ENCODE results near the gene U2SURP. TPM values are rescaled to one million over a fixed set of nuclear protein-coding genes. Genes with fewer than 3 reads are reported as not detected.

Gene U2SURP
- 10 to 100 TPM; 55.3 to 71.4 (median 67.1) TPM for total RNA-seq (2021; fragmentation: NEBNext Ultra II Directional; extraction: Animal tissue kit (Norgen Biotek cat#: 25700))
- long read RNA-seq, transcript U2SURP-215 (6 exons, 588 nt) = major isoform, 17 of 52 reads
- long read RNA-seq, partial matches to known transcripts = 26 of 52 reads
- long read RNA-seq, other reads (novel, unspliced or antisense) = 9 of 52 reads

GRCh38 chr3:143001369-143002082 is at the start of gene U2SURP:
Gene U2SURP, plus strand, starts transcription at chr3:143001570. Its CDS starts 59 bp downstream, at chr3:143001629.
- Mint-ChIP-seq H3K4me3 (peak within 1 kb of the TSS; percentile 99), H3K36me3 (ENCODE audit: low read depth) (peaks cover 10% of the 10 kb centered on the region), H3K27ac (peak within 1 kb of the TSS; percentile 99), H3K9me3 (no peaks in the 10 kb centered on the region), H3K27me3 (ENCODE audit: insufficient read depth) (peaks cover 2% of the 10 kb centered on the region), H3K4me1 (ENCODE audit: low read depth) (peaks cover 62% of the 10 kb centered on the region)
- DNase-seq = peak; percentile 99
- no peak for TF ChIP-seq CTCF (IDR thresholded peaks at IDR 0.05)

- Mint-ChIP-seq H3K27ac (no peak overlapping the region), H3K4me3 (no peak overlapping the region), H3K4me1 (ENCODE audit: low read depth) (peaks cover 11% of the 10 kb centered on the region), H3K27me3 (ENCODE audit: insufficient read depth) (peaks cover 28% of the 10 kb centered on the region), H3K9me3 (no peaks in the 10 kb centered on the region), H3K36me3 (ENCODE audit: low read depth) (no peaks in the 10 kb centered on the region)
- no peak for TF ChIP-seq CTCF (IDR thresholded peaks at IDR 0.05)
- no peak for DNase-seq
Measured at GRCh38 chr3:142951794-142952193, 49.6 kb upstream of the U2SURP start.

- DNase-seq = no peak
- H3K27ac Mint-ChIP-seq = no peak overlapping the region
- H3K27me3 Mint-ChIP-seq (ENCODE audit: insufficient read depth) = peaks cover 27% of the 10 kb centered on the region
- H3K36me3 Mint-ChIP-seq (ENCODE audit: low read depth) = no peaks in the 10 kb centered on the region
- H3K4me3 Mint-ChIP-seq = no peak overlapping the region
- no peak for TF ChIP-seq CTCF (IDR thresholded peaks at IDR 0.05)
- peaks cover 7% of the 10 kb centered on the region; the same call in 1 of the 2 replicates for H3K4me1 Mint-ChIP-seq (ENCODE audit: low read depth)
- H3K9me3 Mint-ChIP-seq = no peaks in the 10 kb centered on the region
Measured at GRCh38 chr3:142952272-142953193, 48.8 kb upstream of the U2SURP start.

- Mint-ChIP-seq H3K4me1 (ENCODE audit: low read depth) (peaks cover 4% of the 10 kb centered on the region), H3K27me3 (ENCODE audit: insufficient read depth) (peaks cover 19% of the 10 kb centered on the region)
Measured at GRCh38 chr3:142953443-142953842, 47.9 kb upstream of the U2SURP start.

More at GRCh38 chr3:142953443-142953842, 47.9 kb upstream of the U2SURP start:
- H3K27ac Mint-ChIP-seq = no peak overlapping the region
- H3K9me3 Mint-ChIP-seq = no peaks in the 10 kb centered on the region
- DNase-seq = no peak
- H3K36me3 Mint-ChIP-seq (ENCODE audit: low read depth) = no peaks in the 10 kb centered on the region
- TF ChIP-seq CTCF (IDR thresholded peaks at IDR 0.05) = no peak
- no peak overlapping the region for H3K4me3 Mint-ChIP-seq

All from HFFc6 (cell line).